Measurements from ENCODE around the gene DPAGT1.

Gene DPAGT1

DNA sequence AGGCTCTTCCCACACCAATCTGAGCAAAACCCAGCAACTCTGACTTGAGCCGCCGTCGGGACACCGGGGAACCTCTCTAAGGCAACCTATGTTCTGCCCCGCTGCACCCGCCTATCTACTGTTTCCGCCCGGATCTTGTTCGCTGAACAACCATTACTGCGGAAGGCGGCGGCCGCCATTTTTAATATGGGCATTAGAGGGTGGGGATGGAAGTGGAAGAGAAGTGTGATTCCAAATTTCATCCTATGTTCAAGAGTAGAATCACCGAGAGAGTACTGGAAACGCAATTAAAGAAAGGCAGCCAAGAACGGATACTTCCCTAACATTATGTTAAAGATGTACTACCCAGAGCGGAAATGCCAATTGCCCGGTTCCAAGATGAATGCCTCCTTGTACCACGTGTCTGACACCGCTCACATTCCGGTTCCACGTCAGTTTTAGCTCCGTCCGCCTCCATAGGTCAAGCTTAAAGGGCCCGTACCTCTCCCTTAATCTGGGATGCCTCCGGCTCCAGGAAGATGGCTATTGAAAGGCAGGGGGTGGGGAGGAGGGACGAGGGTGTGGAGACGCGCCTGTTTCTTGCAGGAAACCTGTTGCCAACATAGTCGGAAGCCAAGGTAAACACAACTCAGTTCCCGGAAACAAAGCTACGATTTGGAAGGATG lies at the start of gene DPAGT1 (continued):
- TF ChIP-seq, protein P1, sequence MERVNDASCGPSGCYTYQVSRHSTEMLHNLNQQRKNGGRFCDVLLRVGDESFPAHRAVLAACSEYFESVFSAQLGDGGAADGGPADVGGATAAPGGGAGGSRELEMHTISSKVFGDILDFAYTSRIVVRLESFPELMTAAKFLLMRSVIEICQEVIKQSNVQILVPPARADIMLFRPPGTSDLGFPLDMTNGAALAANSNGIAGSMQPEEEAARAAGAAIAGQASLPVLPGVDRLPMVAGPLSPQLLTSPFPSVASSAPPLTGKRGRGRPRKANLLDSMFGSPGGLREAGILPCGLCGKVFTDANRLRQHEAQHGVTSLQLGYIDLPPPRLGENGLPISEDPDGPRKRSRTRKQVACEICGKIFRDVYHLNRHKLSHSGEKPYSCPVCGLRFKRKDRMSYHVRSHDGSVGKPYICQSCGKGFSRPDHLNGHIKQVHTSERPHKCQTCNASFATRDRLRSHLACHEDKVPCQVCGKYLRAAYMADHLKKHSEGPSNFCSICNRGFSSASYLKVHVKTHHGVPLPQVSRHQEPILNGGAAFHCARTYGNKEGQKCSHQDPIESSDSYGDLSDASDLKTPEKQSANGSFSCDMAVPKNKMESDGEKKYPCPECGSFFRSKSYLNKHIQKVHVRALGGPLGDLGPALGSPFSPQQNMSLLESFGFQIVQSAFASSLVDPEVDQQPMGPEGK (tag by site-specific recombination; IDR thresholded peaks at IDR 0.05), result peak; percentile 73; the same call in 1 of the 2 replicates
- TF ChIP-seq ZBTB20 (tag by site-specific recombination; IDR thresholded peaks at IDR 0.05), result peak; percentile 51; the same call in 1 of the 2 replicates
- no peak for TF ChIP-seq ZNF623 (tag by site-specific recombination; IDR thresholded peaks at IDR 0.05)
- TF ChIP-seq, protein P2, sequence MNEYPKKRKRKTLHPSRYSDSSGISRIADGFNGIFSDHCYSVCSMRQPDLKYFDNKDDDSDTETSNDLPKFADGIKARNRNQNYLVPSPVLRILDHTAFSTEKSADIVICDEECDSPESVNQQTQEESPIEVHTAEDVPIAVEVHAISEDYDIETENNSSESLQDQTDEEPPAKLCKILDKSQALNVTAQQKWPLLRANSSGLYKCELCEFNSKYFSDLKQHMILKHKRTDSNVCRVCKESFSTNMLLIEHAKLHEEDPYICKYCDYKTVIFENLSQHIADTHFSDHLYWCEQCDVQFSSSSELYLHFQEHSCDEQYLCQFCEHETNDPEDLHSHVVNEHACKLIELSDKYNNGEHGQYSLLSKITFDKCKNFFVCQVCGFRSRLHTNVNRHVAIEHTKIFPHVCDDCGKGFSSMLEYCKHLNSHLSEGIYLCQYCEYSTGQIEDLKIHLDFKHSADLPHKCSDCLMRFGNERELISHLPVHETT (tag by site-specific recombination; IDR thresholded peaks at IDR 0.05), result peak; percentile 92
- TF ChIP-seq ZNF518A (tag by site-specific recombination; conservative IDR thresholded peaks at IDR 0.05; ENCODE audit: low read depth), result peak; percentile 83
- TF ChIP-seq ZNF629 (tag by site-specific recombination; IDR thresholded peaks at IDR 0.05), result peak; percentile 79
- peak; percentile 22; the same call in 1 of the 2 replicates for TF ChIP-seq ZNF843 (tag by site-specific recombination; IDR thresholded peaks at IDR 0.05)
- peak; percentile 57; the same call in 1 of the 2 replicates for TF ChIP-seq KLF16 (tag by site-specific recombination; IDR thresholded peaks at IDR 0.05)
- TF ChIP-seq ZBTB17 (tag by site-specific recombination; IDR thresholded peaks at IDR 0.05), result peak; percentile 84
- TF ChIP-seq ZNF510 (tag by site-specific recombination; IDR thresholded peaks at IDR 0.05; ENCODE audit: insufficient replicate concordance), result no peak
- peak; percentile 71 for TF ChIP-seq ZNF341 (tag by site-specific recombination; IDR thresholded peaks at IDR 0.05; ENCODE audit: low read depth)
- TF ChIP-seq ZNF214 (tag by site-specific recombination; IDR thresholded peaks at IDR 0.05; ENCODE audit: borderline replicate concordance), result no peak
- 0 out of 2 replicates have a peak, but pooled peaks have one; percentile 19 for TF ChIP-seq ZNF664 (tag by site-specific recombination; IDR thresholded peaks at IDR 0.05)
- TF ChIP-seq ZNF133 (tag by site-specific recombination; IDR thresholded peaks at IDR 0.05), result no peak
- 0 out of 2 replicates have a peak, but pooled peaks have one; percentile 23 for TF ChIP-seq ZFP37 (tag by site-specific recombination; IDR thresholded peaks at IDR 0.05)
- no peak for TF ChIP-seq ATF2 (tag by site-specific recombination; IDR thresholded peaks at IDR 0.05; ENCODE audit: low read depth)
- TF ChIP-seq ZNF423 (tag by site-specific recombination; IDR thresholded peaks at IDR 0.05), result 0 out of 2 replicates have a peak, but pooled peaks have one; percentile 32
- TF ChIP-seq ZNF426 (tag by site-specific recombination; IDR thresholded peaks at IDR 0.05), result no peak
